Mesothelial cell of epicardium (in vitro differentiated cells): ENCODE measurements around the gene GPR62. TPM values are rescaled to one million over a fixed set of nuclear protein-coding genes. Genes with fewer than 3 reads are reported as not detected.
A peak's percentile ranks its signal among the peaks of the same experiment; 100 is the strongest.

Experiments used
- DNase-seq, 2 experiments: peaks; one replicate each; pipeline ENCODE4 v3.0.0; 2021; ENCODE audit warnings: low spot score in 2 of 2; ENCODE audit not compliant: unreplicated experiment in 2 of 2
- H3K27ac Mint-ChIP-seq: 2 replicates; pipeline ENCODE4 v1.8.0; 2021; ENCODE audit warnings: mixed read lengths
- H3K27me3 Mint-ChIP-seq: 2 replicates; pipeline ENCODE4 v1.8.0; 2021; ENCODE audit warnings: low read depth, mixed read lengths
- H3K36me3 Mint-ChIP-seq: 2 replicates; pipeline ENCODE4 v1.8.0; 2021; ENCODE audit warnings: mixed read lengths
- H3K4me1 Mint-ChIP-seq: 2 replicates; pipeline ENCODE4 v1.8.0; 2021; ENCODE audit warnings: mixed read lengths
- H3K4me3 Mint-ChIP-seq: 2 replicates; pipeline ENCODE4 v1.8.0; 2021; ENCODE audit warnings: mild to moderate bottlenecking, moderate library complexity, mixed read lengths
- H3K9me3 Mint-ChIP-seq: 2 replicates; pipeline ENCODE4 v1.8.0; 2021; ENCODE audit warnings: mixed read lengths
- CTCF ChIP-seq: fragments of 200-600 bp; sonication (generic); IDR thresholded peaks from one replicate; pipeline ENCODE4 v1.5.0; 2021; ENCODE audit warnings: antibody characterized with exemption; ENCODE audit not compliant: unreplicated experiment
- total RNA-seq: library from RNA; stranded (reverse); gene quantifications from 3 replicates; pipeline ENCODE4 v1.2.1, GENCODE V29; 2021

The GPR62 gene
- total RNA-seq, 1 donor from 2014 or later = 0.22 TPM

DNA sequence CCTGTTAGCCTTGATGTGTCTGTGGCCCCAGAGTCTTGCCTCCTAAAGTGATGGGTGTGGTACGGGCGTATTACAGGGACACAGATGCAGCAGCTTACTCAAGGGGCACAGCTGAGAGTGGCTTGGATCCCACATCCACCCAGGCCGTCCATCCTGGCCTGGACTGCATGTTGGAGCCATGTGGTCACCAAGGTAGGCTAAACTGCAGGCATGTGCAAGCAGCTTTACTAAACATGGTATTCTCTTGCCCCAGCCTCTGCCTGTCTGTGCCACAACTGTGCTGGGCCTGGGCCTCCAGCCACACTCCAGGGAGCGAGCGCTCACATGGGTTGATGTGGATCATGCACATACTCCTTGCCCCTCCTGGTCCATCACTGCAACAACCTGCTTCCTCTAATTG, 6.1 kb upstream of the GPR62 start:
- no peaks in the 10 kb centered on the region for H3K36me3 Mint-ChIP-seq
- peaks cover 30% of the 10 kb centered on the region for H3K27me3 Mint-ChIP-seq

GRCh38 chr3:51950899-51951298, 4.3 kb upstream of the GPR62 start:
- Mint-ChIP-seq H3K4me1 (peaks cover 2% of the 10 kb centered on the region), H3K27me3 (peaks cover 45% of the 10 kb centered on the region), H3K36me3 (no peaks in the 10 kb centered on the region), H3K9me3 (no peaks in the 10 kb centered on the region), H3K4me3 (no peak overlapping the region), H3K27ac (no peak overlapping the region)
- TF ChIP-seq CTCF = no peak
- DNase-seq = no peak

More for the DNA sequence above, 6.1 kb upstream of the GPR62 start:
- TF ChIP-seq CTCF = no peak
- no peak overlapping the region for H3K4me3 Mint-ChIP-seq
- DNase-seq = no peak
- no peaks in the 10 kb centered on the region for H3K9me3 Mint-ChIP-seq
- no peak overlapping the region for H3K27ac Mint-ChIP-seq
- peaks cover 2% of the 10 kb centered on the region for H3K4me1 Mint-ChIP-seq

- H3K27ac Mint-ChIP-seq = no peak overlapping the region
- H3K9me3 Mint-ChIP-seq = no peaks in the 10 kb centered on the region
- H3K4me3 Mint-ChIP-seq = no peak overlapping the region
- no peak for DNase-seq
- no peak for TF ChIP-seq CTCF
- H3K4me1 Mint-ChIP-seq = peaks cover 2% of the 10 kb centered on the region
- H3K27me3 Mint-ChIP-seq = peaks cover 46% of the 10 kb centered on the region
- peaks cover 3% of the 10 kb centered on the region for H3K36me3 Mint-ChIP-seq
Measured at GRCh38 chr3:51953445-51953844, 1.7 kb upstream of the GPR62 start.

- H3K36me3 Mint-ChIP-seq = peaks cover 3% of the 10 kb centered on the region
- H3K9me3 Mint-ChIP-seq = no peaks in the 10 kb centered on the region
- DNase-seq = no peak
- H3K27me3 Mint-ChIP-seq = peaks cover 46% of the 10 kb centered on the region
- H3K4me3 Mint-ChIP-seq = peak overlapping the region; percentile 3
- no peak for TF ChIP-seq CTCF
- peaks cover 2% of the 10 kb centered on the region for H3K4me1 Mint-ChIP-seq
- no peak overlapping the region for H3K27ac Mint-ChIP-seq
Measured at GRCh38 chr3:51954105-51954504, 1.1 kb upstream of the GPR62 start.

DNA sequence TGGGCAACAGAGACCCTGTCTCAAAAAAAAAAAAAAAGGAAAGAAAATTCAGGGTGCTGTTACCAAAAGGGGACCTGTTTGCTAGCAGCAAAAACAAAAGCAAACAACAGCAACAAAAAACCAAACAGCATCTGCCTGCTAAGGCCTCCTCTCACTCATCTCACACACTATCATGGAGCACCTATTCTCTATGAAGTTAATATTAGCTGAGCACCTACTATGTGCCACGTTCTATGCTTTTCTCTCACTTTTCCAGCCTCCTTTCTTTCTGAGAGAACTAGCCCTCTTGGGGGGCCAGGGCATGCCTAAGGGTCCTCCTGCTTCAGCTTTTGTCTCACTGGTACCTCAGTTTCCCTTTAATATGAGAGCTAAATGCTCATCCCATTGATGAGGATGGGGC, 468 bp upstream of the GPR62 start:
- TF ChIP-seq CTCF = no peak
- DNase-seq = no peak
- no peak overlapping the region for H3K27ac Mint-ChIP-seq
- no peak overlapping the region for H3K4me3 Mint-ChIP-seq
- H3K4me1 Mint-ChIP-seq = peaks cover 2% of the 10 kb centered on the region
- peaks cover 3% of the 10 kb centered on the region for H3K36me3 Mint-ChIP-seq
- no peaks in the 10 kb centered on the region for H3K9me3 Mint-ChIP-seq
- H3K27me3 Mint-ChIP-seq = peaks cover 46% of the 10 kb centered on the region
